A549 treated with Hydrocortisone at 1 μM for 4 hours (cell line): ENCODE data around the gene CALML3. TPM values are rescaled to one million over a fixed set of nuclear protein-coding genes. Genes with fewer than 3 reads are reported as not detected.

Experiments used
- total RNA-seq: library from RNA; stranded (reverse); fragments of 200-300 nt; extraction: Qiagen RNA extraction; gene quantifications from 5 replicates; pipeline ENCODE4 v1.2.3, GENCODE V29; 2022

Gene CALML3
- not detected in 5 replicates for total RNA-seq

GRCh38 chr10:5524641-5525560 lies at the start of gene CALML3:
Gene CALML3 (plus strand): TSS chr10:5524961. CDS start chr10:5525086, 125 bp downstream.

GRCh38 chr10:5499493-5500140 lies 25.1 kb upstream of the CALML3 start, which contains the start of gene CALML5:
Gene CALML5 (minus strand): TSS chr10:5499570. CDS start chr10:5499438, 132 bp downstream.

Other genes starting within 250 kb of the CALML3 start
- gene UCN3, start 160.0 kb upstream of the CALML3 start, total RNA-seq = not detected in 5 replicates
- 0.17 to 0.23 TPM (median 0.22 TPM) in 5 replicates for gene TUBAL3, start 120.1 kb upstream of the CALML3 start, total RNA-seq
- gene NET1, start 112.4 kb upstream of the CALML3 start, total RNA-seq = 40.6 to 53.7 TPM (median 46.1 TPM) in 5 replicates
- gene CALML5, start 25.4 kb upstream of the CALML3 start, total RNA-seq = not detected in 5 replicates
- 20.5 to 26.8 TPM (median 22.4 TPM) in 5 replicates for gene ASB13, start 141.6 kb downstream of the CALML3 start, total RNA-seq
- 23.1 to 41.6 TPM (median 33.4 TPM) in 5 replicates for gene TASOR2, start 159.9 kb downstream of the CALML3 start, total RNA-seq